IPS DF 4.7 (cell line): ENCODE results near the gene KDM6B.
"Not testable (repeated sequence)": the region's sequence is repeated elsewhere in the genome, so short reads cannot be mapped to it uniquely, and the experiment has no call there.

Experiments used
- DNase-seq: peaks from one replicate; pipeline ENCODE4 v3.0.0-alpha.2; 2013; ENCODE audit warnings: low spot score; ENCODE audit errors: extremely low read depth

Gene KDM6B

GRCh38 chr17:7833795-7834541 lies at the start of gene KDM6B:
TSS of gene KDM6B (plus strand) at chr17:7834217. CDS start at chr17:7845555, 11,338 bp downstream.
- no peak for DNase-seq

- no peak for DNase-seq
Observed at GRCh38 chr17:7786866-7787265, 47.2 kb upstream of the KDM6B start.

GRCh38 chr17:7789131-7789530 lies 44.9 kb upstream of the KDM6B start:
- DNase-seq = no peak

GRCh38 chr17:7790150-7790549 lies 43.9 kb upstream of the KDM6B start:
- no peak for DNase-seq

- no peak for DNase-seq
Observed at GRCh38 chr17:7792611-7793010, 41.4 kb upstream of the KDM6B start.

GRCh38 chr17:7794075-7794663 lies 39.8 kb upstream of the KDM6B start:
- DNase-seq = no peak

- no peak for DNase-seq
Observed at GRCh38 chr17:7797976-7798375, 36.0 kb upstream of the KDM6B start.

- no peak for DNase-seq
Observed at GRCh38 chr17:7798839-7799238, 35.2 kb upstream of the KDM6B start.

- no peak for DNase-seq
Observed at GRCh38 chr17:7803981-7804380, 30.0 kb upstream of the KDM6B start.

GRCh38 chr17:7806587-7806986 lies 27.4 kb upstream of the KDM6B start:
- no peak for DNase-seq

GRCh38 chr17:7807206-7807605 lies 26.8 kb upstream of the KDM6B start:
- DNase-seq = no peak

- no peak for DNase-seq
Observed at GRCh38 chr17:7809086-7809790, 24.8 kb upstream of the KDM6B start.

- DNase-seq = not testable (repeated sequence)
Observed at GRCh38 chr17:7809791-7810343, 24.1 kb upstream of the KDM6B start.

GRCh38 chr17:7811251-7811650 lies 22.8 kb upstream of the KDM6B start:
- no peak for DNase-seq

GRCh38 chr17:7814969-7815368 lies 19.0 kb upstream of the KDM6B start:
- no peak for DNase-seq

GRCh38 chr17:7816926-7817642 lies 16.9 kb upstream of the KDM6B start:
- no peak for DNase-seq

- DNase-seq = no peak
Observed at GRCh38 chr17:7817643-7817964, 16.4 kb upstream of the KDM6B start.

- no peak for DNase-seq
Observed at GRCh38 chr17:7818026-7818425, 16.0 kb upstream of the KDM6B start.

GRCh38 chr17:7818746-7819645 lies 15.0 kb upstream of the KDM6B start:
- no peak for DNase-seq

GRCh38 chr17:7820231-7820630 lies 13.8 kb upstream of the KDM6B start:
- DNase-seq = no peak

- DNase-seq = no peak
Observed at GRCh38 chr17:7822126-7822525, 11.9 kb upstream of the KDM6B start.
